NCI-H146 treated with DMSO at 0.1 percent for 48 hours (cell line): ENCODE results near the gene TBX2.

ENCODE experiments used
- DNase-seq: peaks from one replicate; lab custom pipeline; 2025; ENCODE audit not compliant: unreplicated experiment; lab: John Stamatoyannopoulos, UW

Gene TBX2

DNA sequence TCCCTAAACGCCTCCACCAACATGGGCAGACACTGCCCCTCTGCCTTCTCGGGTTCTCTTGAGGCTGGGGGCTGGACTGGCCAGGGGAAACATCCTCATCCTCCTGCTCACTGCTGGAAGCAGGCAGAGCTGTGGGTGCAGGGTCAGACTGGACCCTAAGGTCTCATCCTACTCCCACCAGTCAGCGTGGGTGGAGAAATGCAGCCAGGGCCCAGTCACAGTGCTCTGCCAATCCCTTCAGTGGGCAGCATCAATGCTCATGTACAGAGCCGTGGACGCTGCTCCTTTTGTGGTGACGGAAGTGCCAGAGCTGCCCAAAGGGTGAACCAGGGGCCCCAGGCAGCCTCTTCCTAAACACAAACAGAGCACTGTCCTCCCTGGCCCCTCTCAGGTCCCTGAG is 13.4 kb upstream of the TBX2 start:
- DNase-seq = no peak

DNA sequence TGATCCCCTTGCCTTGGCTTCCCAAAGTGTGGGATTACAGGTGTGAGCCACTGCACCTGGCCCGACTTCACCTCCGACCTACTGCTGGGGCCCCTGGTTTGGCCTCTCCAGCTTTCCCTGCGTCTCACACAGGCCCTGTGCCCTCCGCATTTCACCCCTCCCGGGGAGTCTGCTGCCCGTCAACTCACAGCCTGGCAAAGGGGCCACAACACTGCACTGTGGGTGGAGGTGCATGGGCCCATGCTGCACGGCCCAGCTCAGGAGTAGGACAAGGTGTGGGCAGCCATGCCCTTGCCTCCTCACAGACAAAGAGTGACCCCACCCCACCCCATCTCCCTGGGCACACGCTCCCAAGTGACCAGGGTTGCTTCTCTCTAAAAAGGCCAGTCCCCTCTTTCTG is 12.6 kb upstream of the TBX2 start:
- no peak for DNase-seq

DNA sequence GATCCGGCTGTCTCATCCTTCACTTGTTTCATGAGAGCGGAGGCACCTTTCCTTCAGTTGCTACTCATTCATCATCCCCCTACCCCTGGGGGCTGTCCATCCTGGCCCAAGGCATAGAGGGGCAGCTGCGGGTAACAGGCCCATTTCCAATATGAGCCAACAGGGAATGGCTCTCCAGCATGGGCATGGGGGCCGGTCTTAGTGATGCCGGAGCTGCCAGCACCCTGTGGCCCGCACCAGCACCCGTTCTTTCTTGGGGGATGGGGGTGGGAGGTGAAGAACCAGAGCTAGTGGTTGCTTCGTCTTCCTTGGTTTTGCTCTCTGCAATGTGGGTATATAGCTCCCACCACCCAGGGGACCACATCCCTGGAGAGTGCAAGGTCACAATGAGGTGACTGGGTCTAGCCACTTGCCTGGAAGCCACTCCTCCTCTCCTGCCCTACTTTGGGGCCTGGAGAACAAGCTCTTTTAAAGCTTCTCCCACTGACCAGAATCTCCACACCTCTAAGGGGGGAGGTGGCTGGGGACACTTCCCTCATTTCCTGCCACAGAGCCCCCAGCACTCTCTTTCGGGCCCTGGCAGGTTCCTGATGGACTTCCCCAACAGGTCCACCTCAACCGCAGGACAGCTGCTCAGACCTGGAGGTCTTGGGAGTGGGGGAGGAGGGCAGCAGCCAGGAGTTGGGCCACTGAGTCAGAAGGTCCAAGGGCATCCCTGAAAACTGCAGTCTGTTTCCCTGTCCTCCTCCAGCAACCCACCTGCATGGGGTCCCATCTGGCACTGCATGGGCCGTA is 11.9 kb upstream of the TBX2 start:
- no peak for DNase-seq

DNA sequence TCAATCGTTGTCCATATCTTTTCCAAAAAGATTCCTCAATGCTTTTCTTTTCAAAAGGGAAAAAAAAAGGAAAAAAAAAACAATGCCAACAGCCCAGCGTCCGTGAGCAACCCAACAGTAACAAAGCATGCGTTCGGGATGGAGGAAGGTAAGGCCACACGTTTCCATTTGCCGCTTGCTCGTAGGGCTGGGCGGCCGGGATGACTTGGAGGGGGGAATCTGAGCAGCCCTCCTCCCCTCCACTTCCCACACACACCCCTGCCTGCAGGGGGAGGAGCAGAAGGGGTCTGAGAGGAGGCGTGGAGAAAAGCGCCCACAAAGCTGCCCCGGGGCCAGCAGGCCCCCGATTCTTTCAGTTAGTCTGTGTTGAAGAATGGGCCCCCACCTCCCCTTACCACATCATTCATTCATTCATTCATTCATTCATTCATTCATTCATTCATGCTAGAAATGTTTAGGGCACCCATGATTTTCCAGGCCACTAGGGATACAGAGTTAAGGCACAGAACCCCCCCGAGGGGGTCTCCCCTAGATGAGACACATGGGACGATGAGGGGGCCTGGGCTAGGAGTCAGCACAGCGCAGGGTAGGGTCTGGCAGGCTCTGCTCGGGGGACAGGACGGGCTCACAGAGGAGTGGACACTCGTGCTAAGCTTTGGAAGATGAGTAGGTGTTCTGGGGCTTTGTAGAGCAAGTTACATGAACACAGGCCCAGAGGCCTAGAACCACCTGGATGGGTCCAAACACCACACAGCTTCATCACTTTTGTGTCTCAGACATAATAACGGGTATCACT is 10.9 kb upstream of the TBX2 start:
- no peak for DNase-seq

GRCh38 chr17:61389670-61390478 is 9.8 kb upstream of the TBX2 start:
- no peak for DNase-seq

- DNase-seq = no peak
These were observed 9.2 kb upstream of the TBX2 start for GRCh38 chr17:61390479-61390791.

DNA sequence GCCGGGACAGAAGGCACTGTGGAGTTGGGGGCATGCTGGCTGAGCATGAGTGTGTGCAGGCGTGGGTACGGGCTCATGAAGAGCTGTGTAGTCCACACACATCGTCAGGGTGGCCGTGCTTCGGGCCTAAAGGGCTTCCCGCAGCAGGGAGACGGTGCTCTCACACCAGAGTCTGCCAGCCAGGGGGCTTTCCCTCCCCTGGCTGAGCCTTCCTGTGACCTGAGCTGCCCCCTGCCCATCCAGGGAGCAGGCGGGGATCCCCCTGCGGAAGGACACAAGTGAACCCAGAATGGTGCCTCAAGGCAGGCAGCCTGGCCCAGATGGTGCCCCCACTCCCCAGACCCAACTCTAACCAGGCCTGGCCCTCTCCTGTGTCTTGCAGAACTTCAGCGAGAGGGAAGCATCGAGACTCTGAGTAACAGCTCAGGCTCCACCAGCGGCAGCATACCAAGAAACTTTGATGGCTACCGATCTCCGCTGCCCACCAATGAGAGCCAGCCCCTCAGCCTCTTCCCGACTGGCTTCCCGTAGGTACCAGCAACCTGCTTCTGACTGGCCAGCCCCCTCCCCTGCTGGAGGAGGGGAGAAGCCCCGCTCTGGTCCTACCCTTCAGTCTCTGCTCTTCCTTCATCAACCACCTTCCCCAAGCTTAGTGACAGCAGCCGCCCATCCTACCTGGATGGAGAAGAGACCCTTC is 7.9 kb upstream of the TBX2 start:
- DNase-seq = no peak

DNA sequence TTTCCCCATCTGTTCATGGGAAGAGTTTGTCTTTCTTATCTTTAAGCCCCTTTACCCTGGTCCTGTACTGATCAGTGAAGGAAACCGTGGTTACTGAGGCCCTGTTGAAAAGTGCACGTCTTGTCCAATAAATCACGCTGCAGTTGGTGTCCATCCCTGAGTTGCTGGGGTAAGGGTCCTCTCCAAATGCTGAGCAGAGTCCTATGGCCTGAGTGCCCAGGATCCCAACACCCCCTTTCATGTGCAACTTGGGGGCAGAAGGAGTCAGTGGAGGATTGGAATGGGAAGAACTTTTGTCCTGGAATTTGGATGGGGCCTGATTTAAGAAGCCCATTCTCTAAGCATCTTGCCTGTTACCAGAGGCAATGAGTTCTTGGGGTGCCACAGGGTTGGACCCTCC is 7.0 kb upstream of the TBX2 start:
- no peak for DNase-seq

- no peak for DNase-seq
These were observed 6.1 kb upstream of the TBX2 start for GRCh38 chr17:61393550-61393903.

GRCh38 chr17:61393904-61394629 is 5.6 kb upstream of the TBX2 start:
- no peak for DNase-seq

DNA sequence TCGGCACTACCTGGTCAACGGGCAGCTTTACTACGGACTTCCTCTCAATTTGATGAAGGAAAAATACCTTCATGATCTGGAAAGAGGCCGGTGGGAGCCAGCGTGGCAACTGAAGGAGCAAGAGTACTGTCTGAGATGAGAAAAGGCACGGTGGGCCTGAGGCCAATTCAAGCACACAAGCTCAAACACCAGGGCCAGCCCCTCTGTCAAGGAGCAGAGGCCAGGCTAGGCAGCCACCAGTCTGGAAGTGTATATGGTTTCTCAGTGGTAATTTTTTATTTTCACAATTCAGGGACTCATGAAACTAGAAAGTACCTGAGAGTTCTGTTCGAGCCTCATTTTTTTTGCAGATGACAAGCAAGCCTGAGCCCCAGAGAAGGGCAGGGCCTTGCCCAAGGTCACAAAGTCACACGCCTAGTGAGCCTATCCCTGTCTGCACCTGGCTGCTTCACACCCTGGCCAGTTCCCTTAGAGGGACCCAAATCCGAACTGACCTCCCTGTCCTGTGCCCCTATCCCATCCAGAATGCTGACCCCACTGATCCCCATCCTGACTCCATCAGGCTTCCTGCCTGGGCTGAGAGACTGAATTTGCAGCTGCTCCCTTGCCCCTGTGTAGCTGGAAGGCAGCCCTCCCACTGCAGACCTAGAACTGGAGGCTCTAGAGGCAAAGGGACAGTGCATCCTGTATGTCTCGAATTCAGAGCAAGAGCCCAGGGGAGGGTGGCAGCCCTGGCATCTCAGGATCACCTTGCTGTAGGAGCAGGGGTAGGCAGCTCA is 4.8 kb upstream of the TBX2 start:
- no peak for DNase-seq

DNA sequence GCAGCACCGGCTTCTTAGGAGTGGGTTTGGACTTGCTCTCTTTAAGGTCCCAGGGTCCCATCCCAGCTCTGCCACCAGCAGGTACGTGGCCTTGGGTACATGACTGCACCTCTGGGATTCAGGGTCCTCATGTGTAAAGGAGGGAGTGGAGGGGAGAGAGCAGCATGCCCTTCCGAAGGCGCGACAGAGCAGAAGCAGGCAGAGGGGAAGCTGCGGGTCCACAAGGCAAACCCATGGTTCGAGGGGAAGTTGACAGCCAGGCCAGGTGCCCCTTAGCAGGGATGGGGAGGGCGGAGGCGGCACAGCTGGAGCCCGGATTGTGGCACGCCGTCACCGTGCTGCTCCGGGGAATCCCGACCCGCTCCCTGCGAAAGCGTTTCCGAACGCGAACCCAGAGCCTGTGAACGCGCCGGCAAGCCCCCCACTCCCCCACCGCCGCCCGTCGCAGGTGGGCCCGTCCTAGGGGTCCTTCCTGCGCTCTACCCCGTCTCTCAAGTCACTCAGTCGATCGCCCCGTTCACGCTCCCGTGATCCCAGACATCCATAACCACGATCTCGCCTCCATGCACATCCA is 4.1 kb upstream of the TBX2 start:
- DNase-seq = no peak

DNA sequence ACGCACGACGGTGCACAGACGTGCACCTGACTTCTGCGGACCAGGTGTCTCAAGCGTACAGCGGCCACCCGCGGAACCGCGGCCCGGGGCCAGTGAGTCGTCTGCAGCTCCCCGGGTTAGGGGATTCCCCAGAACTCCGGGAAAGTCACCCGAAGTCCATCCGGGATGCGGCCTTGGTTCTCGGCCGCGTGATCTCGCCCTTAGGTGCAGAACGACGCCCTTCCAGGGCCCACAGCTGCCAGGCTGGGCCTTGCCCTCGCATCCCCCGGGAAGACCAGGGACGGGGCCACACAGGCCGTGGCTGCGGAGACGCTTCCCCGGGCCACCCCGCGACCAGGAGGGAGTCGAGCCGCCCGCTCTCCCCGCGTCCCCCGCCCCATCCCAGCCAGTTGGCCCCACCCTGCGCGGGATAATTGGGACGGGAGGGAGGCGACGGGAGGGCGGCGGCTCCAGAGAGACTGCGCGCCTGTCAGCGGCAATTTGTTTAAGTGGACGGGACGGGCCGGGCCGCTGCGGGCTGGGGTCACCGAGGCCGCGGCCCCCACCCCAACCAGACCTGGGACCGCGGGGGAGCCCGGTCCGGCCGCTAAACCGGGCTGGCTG is 3.6 kb upstream of the TBX2 start:
- no peak for DNase-seq

- no peak for DNase-seq
These were observed 3.0 kb upstream of the TBX2 start for GRCh38 chr17:61396586-61397085.

GRCh38 chr17:61397086-61397842 is 2.4 kb upstream of the TBX2 start:
- DNase-seq = no peak

GRCh38 chr17:61398721-61399130 is 917 bp upstream of the TBX2 start:
- DNase-seq = no peak

DNA sequence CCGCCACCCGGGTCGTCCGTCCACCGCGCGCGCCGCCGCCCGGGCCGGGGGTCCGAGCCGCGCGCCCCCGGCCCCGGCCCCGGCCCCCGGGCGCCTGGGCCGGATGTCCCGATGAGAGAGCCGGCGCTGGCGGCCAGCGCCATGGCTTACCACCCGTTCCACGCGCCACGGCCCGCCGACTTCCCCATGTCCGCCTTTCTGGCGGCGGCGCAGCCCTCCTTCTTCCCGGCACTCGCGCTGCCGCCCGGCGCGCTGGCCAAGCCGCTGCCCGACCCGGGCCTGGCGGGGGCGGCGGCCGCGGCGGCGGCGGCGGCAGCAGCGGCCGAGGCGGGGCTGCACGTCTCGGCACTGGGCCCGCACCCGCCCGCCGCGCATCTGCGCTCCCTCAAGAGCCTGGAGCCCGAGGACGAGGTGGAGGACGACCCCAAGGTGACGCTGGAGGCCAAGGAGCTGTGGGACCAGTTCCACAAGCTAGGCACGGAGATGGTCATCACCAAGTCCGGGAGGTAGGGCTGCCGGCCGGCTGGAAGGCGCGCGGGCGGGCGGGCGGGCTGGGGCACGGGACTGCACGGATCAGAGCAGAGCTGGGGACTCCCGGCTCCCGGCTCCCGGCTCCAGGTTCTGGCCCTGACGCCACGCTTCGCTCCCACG is 548 bp downstream of the TBX2 start:
- DNase-seq = no peak
